ENCODE data around the gene PDPR.
"Not testable (repeated sequence)": the region's sequence is repeated elsewhere in the genome, so short reads cannot be mapped to it uniquely, and the experiment has no call there.

The PDPR gene

GRCh38 chr16:70113982-70114826 lies at the start of gene PDPR:
PDPR (plus strand) TSS chr16:70114332; CDS start chr16:70120493, 6,161 bp downstream.
- peak; percentile 66 for DNase-seq (ENCODE audit: low read depth)
- peak within 1 kb of the TSS; percentile 83 for H3K4me3 ChIP-seq (ENCODE audit: low read depth, low read length)

GRCh38 chr16:70064841-70065370 lies 49.2 kb upstream of the PDPR start:
- DNase-seq (ENCODE audit: low read depth), result not testable (repeated sequence)

GRCh38 chr16:70065376-70065745 lies 48.8 kb upstream of the PDPR start:
- H3K4me3 ChIP-seq (ENCODE audit: low read depth, low read length), result peak overlapping the region; percentile 61
- not testable (repeated sequence) for DNase-seq (ENCODE audit: low read depth)

More at GRCh38 chr16:70064841-70065370, 49.2 kb upstream of the PDPR start:
- peak overlapping the region; percentile 61 for H3K4me3 ChIP-seq (ENCODE audit: low read depth, low read length)

- DNase-seq (ENCODE audit: low read depth), result not testable (repeated sequence)
Observed at GRCh38 chr16:70065746-70066658, 48.1 kb upstream of the PDPR start.

GRCh38 chr16:70066751-70067150 lies 47.4 kb upstream of the PDPR start:
- not testable (repeated sequence) for H3K4me3 ChIP-seq (ENCODE audit: low read depth, low read length); DNase-seq (ENCODE audit: low read depth)

More at GRCh38 chr16:70065746-70066658, 48.1 kb upstream of the PDPR start:
- H3K4me3 ChIP-seq (ENCODE audit: low read depth, low read length), result peak overlapping the region; percentile 61

GRCh38 chr16:70079081-70079480 lies 35.1 kb upstream of the PDPR start:
- not testable (repeated sequence) for H3K4me3 ChIP-seq (ENCODE audit: low read depth, low read length); DNase-seq (ENCODE audit: low read depth)

- H3K4me3 ChIP-seq (ENCODE audit: low read depth, low read length); DNase-seq (ENCODE audit: low read depth): not testable (repeated sequence)
Observed at GRCh38 chr16:70081219-70081618, 32.9 kb upstream of the PDPR start.

- H3K4me3 ChIP-seq (ENCODE audit: low read depth, low read length); DNase-seq (ENCODE audit: low read depth): not testable (repeated sequence)
Observed at GRCh38 chr16:70083931-70084330, 30.2 kb upstream of the PDPR start.

- DNase-seq (ENCODE audit: low read depth); H3K4me3 ChIP-seq (ENCODE audit: low read depth, low read length): not testable (repeated sequence)
Observed at GRCh38 chr16:70088160-70088559, 26.0 kb upstream of the PDPR start.

- not testable (repeated sequence) for H3K4me3 ChIP-seq (ENCODE audit: low read depth, low read length); DNase-seq (ENCODE audit: low read depth)
Observed at GRCh38 chr16:70088877-70089276, 25.3 kb upstream of the PDPR start.

- DNase-seq (ENCODE audit: low read depth); H3K4me3 ChIP-seq (ENCODE audit: low read depth, low read length): not testable (repeated sequence)
Observed at GRCh38 chr16:70089289-70089688, 24.8 kb upstream of the PDPR start.

- H3K4me3 ChIP-seq (ENCODE audit: low read depth, low read length); DNase-seq (ENCODE audit: low read depth): not testable (repeated sequence)
Observed at GRCh38 chr16:70091104-70091503, 23.0 kb upstream of the PDPR start.

- DNase-seq (ENCODE audit: low read depth); H3K4me3 ChIP-seq (ENCODE audit: low read depth, low read length): not testable (repeated sequence)
Observed at GRCh38 chr16:70094096-70094495, 20.0 kb upstream of the PDPR start.

GRCh38 chr16:70109583-70110279 lies 4.4 kb upstream of the PDPR start:
- not testable (repeated sequence) for DNase-seq (ENCODE audit: low read depth); H3K4me3 ChIP-seq (ENCODE audit: low read depth, low read length)

GRCh38 chr16:70112162-70112561 lies 2.0 kb upstream of the PDPR start:
- DNase-seq (ENCODE audit: low read depth); H3K4me3 ChIP-seq (ENCODE audit: low read depth, low read length): not testable (repeated sequence)

- DNase-seq (ENCODE audit: low read depth), result not testable (repeated sequence)
Observed at GRCh38 chr16:70113599-70113981, 542 bp upstream of the PDPR start.

GRCh38 chr16:70118354-70118753 lies 4.2 kb downstream of the PDPR start:
- not testable (repeated sequence) for H3K4me3 ChIP-seq (ENCODE audit: low read depth, low read length); DNase-seq (ENCODE audit: low read depth)

More at GRCh38 chr16:70113599-70113981, 542 bp upstream of the PDPR start:
- H3K4me3 ChIP-seq (ENCODE audit: low read depth, low read length), result peak overlapping the region; percentile 83

- not testable (repeated sequence) for H3K4me3 ChIP-seq (ENCODE audit: low read depth, low read length); DNase-seq (ENCODE audit: low read depth)
Observed at GRCh38 chr16:70118776-70119175, 4.6 kb downstream of the PDPR start.

- DNase-seq (ENCODE audit: low read depth); H3K4me3 ChIP-seq (ENCODE audit: low read depth, low read length): not testable (repeated sequence)
Observed at GRCh38 chr16:70120398-70120797, 6.3 kb downstream of the PDPR start.
